Endothelial cell of umbilical vein (primary cell): ENCODE measurements around the gene DNAJC8. TPM values are rescaled to one million over a fixed set of nuclear protein-coding genes. Genes with fewer than 3 reads are reported as not detected.

Source experiments
- BruUV-seq: library from RNA; stranded (reverse); fragments of 400-500 nt; replicated peaks from 2 replicates; lab custom pipeline; 2021; lab: Mats Ljungman, UMichigan
- CTCF ChIA-PET: fragments of 300-600, 350-600 bp; sonication (Branson Sonifier 250); formaldehyde crosslinking; loops from one replicate; lab custom pipeline; 2021; ENCODE audit warnings: antibody characterized with exemption, inconsistent platforms; lab: Charles Lee
- POLR2A ChIA-PET: fragments of 300-600, 350-600 bp; sonication (Branson Sonifier 250); formaldehyde crosslinking; loops from one replicate; lab custom pipeline; 2021; ENCODE audit warnings: antibody characterized with exemption, inconsistent platforms; lab: Charles Lee
- DNase-seq: peaks from one replicate; pipeline ENCODE4 v3.0.0-alpha.2; 2011; ENCODE audit warnings: low read depth, low spot score
- FAIRE-seq: peaks from 2 replicates; lab custom pipeline; 2011; peaks lifted over from hg19 to GRCh38; lab: Jason Lieb, UNC
- H2AFZ ChIP-seq: 2 replicates; pipeline ENCODE4 v1.6.0; 2012; ENCODE audit warnings: low read depth, low read length, control low read depth, inconsistent platforms
- H3K27ac ChIP-seq: 2 replicates; pipeline ENCODE4 v1.5.1; 2011; ENCODE audit warnings: low read depth, mild to moderate bottlenecking, control low read depth, low read length, moderate library complexity; ENCODE audit not compliant: insufficient read depth
- H3K27me3 ChIP-seq, 2 experiments: 2 replicates each; pipeline versions ENCODE4 v1.6.0 to v1.6.1; 2011; ENCODE audit warnings: low read length in 2 of 2, mixed read lengths in 1 of 2; ENCODE audit not compliant: control insufficient read depth in 2 of 2, insufficient read depth in 2 of 2
- H3K36me3 ChIP-seq, 2 experiments: 2 replicates in 1 of 2; 3 replicates in 1 of 2; pipeline ENCODE4 v1.5.1; 2011; ENCODE audit warnings: low read length in 2 of 2, mild to moderate bottlenecking in 1 of 2, moderate library complexity in 1 of 2; ENCODE audit not compliant: control insufficient read depth in 2 of 2, insufficient read depth in 2 of 2; ENCODE audit errors: extremely low read depth in 1 of 2
- H3K4me1 ChIP-seq: 3 replicates; pipeline ENCODE4 v1.5.1; 2011; ENCODE audit warnings: mild to moderate bottlenecking, low read length; ENCODE audit not compliant: control insufficient read depth, insufficient read depth; ENCODE audit errors: extremely low read depth
- H3K4me2 ChIP-seq: 2 replicates; pipeline ENCODE4 v1.6.1; 2011; ENCODE audit warnings: low read length, control low read depth, mixed read lengths; ENCODE audit not compliant: insufficient read depth
- H3K4me3 ChIP-seq, 3 experiments: fragments of 200-600 bp in 1 of 3; sonication (generic), shearing (Covaris generic) in 1 of 3; replicated peaks in 1 of 3; 2 replicates each; pipeline ENCODE4 v1.5.1; 2011 to 2016; ENCODE audit warnings: control low read depth in 3 of 3, low read length in 3 of 3, mild to moderate bottlenecking in 2 of 3, inconsistent platforms in 1 of 3, low read depth in 1 of 3, moderate library complexity in 1 of 3; ENCODE audit not compliant: insufficient read depth in 1 of 3
- H3K79me2 ChIP-seq: 2 replicates; pipeline ENCODE4 v1.6.0; 2012; ENCODE audit warnings: low read length, inconsistent platforms; ENCODE audit not compliant: control insufficient read depth, insufficient read depth
- H3K9ac ChIP-seq: replicated peaks from 2 replicates; pipeline ENCODE3; 2011; ENCODE audit warnings: low read length, control low read depth; ENCODE audit not compliant: insufficient read depth; ENCODE audit errors: extremely low read depth
- H3K9me1 ChIP-seq: replicated peaks from 3 replicates; pipeline ENCODE4 v1.6.0; 2011; ENCODE audit warnings: mild to moderate bottlenecking, low read length; ENCODE audit not compliant: control insufficient read depth, insufficient read depth; ENCODE audit errors: extremely low read depth
- H3K9me3 ChIP-seq: replicated peaks from 2 replicates; pipeline ENCODE4 v1.5.1; 2012; ENCODE audit warnings: low read length, inconsistent platforms; ENCODE audit not compliant: control insufficient read depth, insufficient read depth
- H4K20me1 ChIP-seq: replicated peaks from 2 replicates; pipeline ENCODE3; 2011; ENCODE audit warnings: mild to moderate bottlenecking, low read length; ENCODE audit not compliant: control insufficient read depth, insufficient read depth; ENCODE audit errors: extremely low read depth
- CTCF ChIP-seq, 2 donors: IDR thresholded peaks; 1 replicate in 1 of 2; 2 replicates in 1 of 2; pipeline ENCODE4 v1.5.1; 2011; ENCODE audit warnings: low read length in 2 of 2, mild to moderate bottlenecking in 2 of 2, moderate library complexity in 2 of 2, control low read depth in 1 of 2, inconsistent platforms in 1 of 2, low read depth in 1 of 2; ENCODE audit not compliant: insufficient read depth in 1 of 2; ENCODE audit errors: extremely low read depth in 1 of 2
- EZH2 ChIP-seq: IDR thresholded peaks from 2 replicates; pipeline ENCODE4 v1.6.1; 2012; ENCODE audit warnings: borderline replicate concordance, low read depth, mild to moderate bottlenecking, moderate library complexity, low read length, inconsistent platforms; ENCODE audit not compliant: severe bottlenecking
- FOS ChIP-seq: IDR thresholded peaks from 2 replicates; pipeline ENCODE4 v1.6.1; 2011; ENCODE audit warnings: mild to moderate bottlenecking, low read length, moderate library complexity, borderline replicate concordance; ENCODE audit not compliant: insufficient read depth
- GATA2 ChIP-seq: IDR thresholded peaks from 2 replicates; pipeline ENCODE4 v1.7.0; 2011; ENCODE audit warnings: low read depth, mild to moderate bottlenecking, moderate library complexity, mixed read lengths, low read length; ENCODE audit not compliant: insufficient read length, insufficient read depth
- JUN ChIP-seq: IDR thresholded peaks from 2 replicates; pipeline ENCODE4 v1.6.1; 2011; ENCODE audit warnings: borderline replicate concordance, low read depth; ENCODE audit not compliant: insufficient read length, insufficient read depth
- MAX ChIP-seq: IDR thresholded peaks from 2 replicates; pipeline ENCODE4 v1.6.1; 2011; ENCODE audit not compliant: insufficient read depth, insufficient read length
- MYC ChIP-seq: IDR thresholded peaks from one replicate; pipeline ENCODE4 v1.6.1; 2011; ENCODE audit warnings: mild to moderate bottlenecking, low read depth, low read length
- POLR2A ChIP-seq: IDR thresholded peaks from 2 replicates; pipeline ENCODE4 v1.6.1; 2012; ENCODE audit warnings: low read depth, mild to moderate bottlenecking, control low read depth, low read length
- POLR2AphosphoS5 ChIP-seq: IDR thresholded peaks from 2 replicates; pipeline ENCODE4 v1.6.1; 2012; ENCODE audit warnings: low read depth, mild to moderate bottlenecking, control low read depth, low read length, moderate library complexity; ENCODE audit not compliant: insufficient read depth
- dilution Hi-C: fragments of 300-500 bp; cut with MboI; formaldehyde crosslinking; loops from one replicate; pipeline ENCODE4 v1.15.0; 2019; ENCODE audit warnings: low sequenced_read_pairs; ENCODE audit not compliant: extremely low pct_ligation_motif_present
- intact Hi-C: fragments of 100-400 bp; cut with micrococcal nuclease; formaldehyde crosslinking; loops from one replicate; pipeline ENCODE4 v1.10.0; 2022
- polyA plus RNA-seq, 4 experiments: library from polyadenylated mRNA; depleted of rRNA in 3 of 4; stranded (reverse) in 3 of 4; unstranded in 1 of 4; fragments of >200 nt; gene quantifications; 2 replicates each; pipeline versions ENCODE4 v1.2.1 to v1.2.3, GENCODE V29; 2011 to 2012; ENCODE audit warnings: missing spikeins in 1 of 4
- total RNA-seq: library from RNA; stranded (reverse); gene quantifications from 2 replicates; pipeline ENCODE4 v1.2.3, GENCODE V29; 2021

The DNAJC8 gene
- total and polyA plus RNA-seq, 2 donors (not counting 3 experiments of a cell fraction or from before 2014, with no cell fraction given): 71.0 to 106 TPM

GRCh38 chr1:28199328-28200233 is 33.2 kb downstream of the DNAJC8 start:
- no peaks in the 10 kb centered on the region for H3K9me3 ChIP-seq
- TF ChIP-seq POLR2AphosphoS5 (no peak), EZH2 (no peak), FOS (no peak), POLR2A (no peak), GATA2 (no peak), MYC (no peak), CTCF (IDR thresholded peaks at IDR 0.05; ENCODE audit: extremely low read depth in 1 of 2, insufficient read depth in 1 of 2, low read depth in 1 of 2, low read length in 2 of 2) (no peak), JUN (no peak), MAX (no peak)
- H2AFZ ChIP-seq: no peak overlapping the region
- no peaks in the 10 kb centered on the region for H3K27me3 ChIP-seq
- BruUV-seq: no TSS peak
- ChIA-PET CTCF (no interaction called here), POLR2A (no interaction called here)
- dilution Hi-C loops (no loop called here), intact Hi-C loops (loop anchor here (10.0 kb wide), 1 partner anchor 215 kb away; no protein-coding TSS in a partner anchor)
- no peak overlapping the region for H3K4me2 ChIP-seq
- H3K4me3 ChIP-seq: no peak overlapping the region
- H3K9me1 ChIP-seq: no peaks in the 10 kb centered on the region
- FAIRE-seq (no peak), DNase-seq (no peak)
- no peaks in the 10 kb centered on the region for H3K4me1 ChIP-seq
- peaks cover 17 to 27% of the 10 kb centered on the region in 2 experiments for H3K36me3 ChIP-seq
- no peak overlapping the region for H3K9ac ChIP-seq
- no peaks in the 10 kb centered on the region for H4K20me1 ChIP-seq
- H3K27ac ChIP-seq: no peak overlapping the region
- H3K79me2 ChIP-seq: no peaks in the 10 kb centered on the region
